Left lung (tissue), 10 donors: ENCODE data around the gene COA5. TPM values are rescaled to one million over a fixed set of nuclear protein-coding genes. Genes with fewer than 3 reads are reported as not detected.

Experiments
- ATAC-seq: fragments of 200-7000 bp; cut with Tn5 transposase; one replicate; pipeline ENCODE4 v1.9.1; 2020; ENCODE audit warnings: moderate library complexity
- DNase-seq, 4 donors: peaks; one replicate each; pipeline ENCODE4 v3.0.0-alpha.2; 2013 to 2020
- H3K27ac ChIP-seq, 2 donors: fragments of 200-600 bp; sonication (generic) in 1 of 2; one replicate each; pipeline versions ENCODE4 v1.5.0 to v1.8.0; 2020 to 2021
- H3K27me3 ChIP-seq, 2 donors: fragments of 200-600 bp; sonication (generic) in 1 of 2; one replicate each; pipeline versions ENCODE4 v1.5.0 to v1.8.0; 2020 to 2021
- H3K36me3 ChIP-seq, 2 donors: fragments of 200-600 bp; sonication (generic) in 1 of 2; one replicate each; pipeline versions ENCODE4 v1.5.0 to v1.8.0; 2020 to 2021
- H3K4me1 ChIP-seq, 2 donors: fragments of 200-600 bp; one replicate each; pipeline ENCODE4 v1.8.0; 2021
- H3K4me3 ChIP-seq, 2 donors: fragments of 200-600 bp; sonication (generic) in 1 of 2; one replicate each; pipeline versions ENCODE4 v1.5.0 to v1.8.0; 2020 to 2021; ENCODE audit warnings: mild to moderate bottlenecking in 1 of 2
- H3K9me3 ChIP-seq, 2 donors: fragments of 200-600 bp; sonication (generic) in 1 of 2; one replicate each; pipeline versions ENCODE4 v1.5.0 to v1.8.0; 2020 to 2021
- CTCF ChIP-seq, 2 donors: fragments of 200-600 bp; sonication (generic) in 1 of 2; IDR thresholded peaks; one replicate each; pipeline versions ENCODE4 v1.5.0 to v1.8.0; 2021; ENCODE audit warnings: antibody characterized with exemption in 2 of 2
- intact Hi-C, 2 donors: fragments of 100-400 bp; cut with DNase I; formaldehyde crosslinking; loops; one replicate each; pipeline versions ENCODE4 v1.11.2 to v1.14.2; 2022
- polyA plus RNA-seq, 6 donors: library from polyadenylated mRNA; unstranded; fragments of 120-200 nt; gene quantifications; one replicate each; pipeline ENCODE4 v1.2.1, GENCODE V29; 2013; ENCODE audit not compliant: insufficient read length in 6 of 6
- total RNA-seq, 2 donors: library from RNA; stranded (reverse); fragmentation: NEBNext Ultra II Directional; extraction: Animal tissue kit (Norgen Biotek cat#: 25700); gene quantifications; one replicate each; pipeline ENCODE4 v1.2.1, GENCODE V29; 2021
- donor health status: DM: no; HTN: yes; CAD: no.
- donor health status: DM: no; HTN: no; CAD: no.

COA5 gene
- total and polyA plus RNA-seq, 8 donors = 24.3 to 80.0 (median 74.8) TPM

GRCh38 chr2:98586551-98587140, 21.7 kb downstream of the COA5 start:
- peaks cover 0 to 83% of the 10 kb centered on the region in 2 donors for H3K36me3 ChIP-seq
- H3K4me1 ChIP-seq = no peaks in the 10 kb centered on the region
- no peaks in the 10 kb centered on the region for H3K9me3 ChIP-seq
- no peaks in the 10 kb centered on the region for H3K27me3 ChIP-seq
- no peak overlapping the region for H3K27ac ChIP-seq
- ATAC-seq (no peak), DNase-seq (no peak)
- no peak overlapping the region for H3K4me3 ChIP-seq
- TF ChIP-seq CTCF (IDR thresholded peaks at IDR 0.05) = no peak
- intact Hi-C loops = no loop called here

- Histone ChIP-seq H3K27ac (no peak overlapping the region), H3K27me3 (no peaks in the 10 kb centered on the region), H3K4me1 (no peaks in the 10 kb centered on the region), H3K36me3 (peaks cover 0 to 83% of the 10 kb centered on the region in 2 donors), H3K4me3 (no peak overlapping the region), H3K9me3 (no peaks in the 10 kb centered on the region)
- ATAC-seq (no peak), DNase-seq (no peak)
- intact Hi-C loops = no loop called here
- TF ChIP-seq CTCF (IDR thresholded peaks at IDR 0.05) = no peak
Observed at GRCh38 chr2:98585386-98585785, 22.9 kb downstream of the COA5 start.

GRCh38 chr2:98583816-98584618, 24.3 kb downstream of the COA5 start:
- H3K27ac ChIP-seq = no peak overlapping the region

GRCh38 chr2:98583276-98583675, 25.0 kb downstream of the COA5 start:
- DNase-seq = no peak
- no peak for TF ChIP-seq CTCF (IDR thresholded peaks at IDR 0.05)
- H3K4me3 ChIP-seq = no peak overlapping the region
- H3K36me3 ChIP-seq = peaks cover 0 to 91% of the 10 kb centered on the region in 2 donors
- no peaks in the 10 kb centered on the region for H3K4me1 ChIP-seq
- no peak for ATAC-seq
- no peaks in the 10 kb centered on the region for H3K9me3 ChIP-seq
- H3K27ac ChIP-seq = no peak overlapping the region
- intact Hi-C loops = no loop called here
- no peaks in the 10 kb centered on the region for H3K27me3 ChIP-seq

More at GRCh38 chr2:98583816-98584618, 24.3 kb downstream of the COA5 start:
- no peaks in the 10 kb centered on the region for H3K4me1 ChIP-seq
- peaks cover 0 to 90% of the 10 kb centered on the region in 2 donors for H3K36me3 ChIP-seq
- no peak for TF ChIP-seq CTCF (IDR thresholded peaks at IDR 0.05)
- intact Hi-C loops = no loop called here
- no peaks in the 10 kb centered on the region for H3K9me3 ChIP-seq
- no peak for DNase-seq
- ATAC-seq = no peak
- no peaks in the 10 kb centered on the region for H3K27me3 ChIP-seq
- H3K4me3 ChIP-seq = no peak overlapping the region

GRCh38 chr2:98582523-98582922, 25.8 kb downstream of the COA5 start:
- Histone ChIP-seq H3K4me3 (no peak overlapping the region), H3K27me3 (no peaks in the 10 kb centered on the region), H3K9me3 (no peaks in the 10 kb centered on the region), H3K36me3 (peaks cover 0 to 92% of the 10 kb centered on the region in 2 donors), H3K27ac (no peak overlapping the region), H3K4me1 (no peaks in the 10 kb centered on the region)
- TF ChIP-seq CTCF (IDR thresholded peaks at IDR 0.05) = no peak
- DNase-seq (no peak), ATAC-seq (no peak)
- intact Hi-C loops = no loop called here
